HepG2 (cell line): ENCODE data around the gene MTHFD2L. TPM values are rescaled to one million over a fixed set of nuclear protein-coding genes. Genes with fewer than 3 reads are reported as not detected.

Experiments used
- ATAC-seq: fragments of 200-7000 bp; cut with Tn5 transposase; 3 replicates; pipeline ENCODE4 v1.9.1; 2020; ENCODE audit warnings: mild to moderate bottlenecking, moderate library complexity
- BruUV-seq: library from RNA; stranded (reverse); fragments of 400-500 nt; replicated peaks from 2 replicates; lab custom pipeline; 2021; lab: Mats Ljungman, UMichigan
- CTCF ChIA-PET: fragments of 300-600 bp; formaldehyde crosslinking; extraction: SDS; loops from one replicate; lab custom pipeline; 2021; ENCODE audit warnings: low total read pairs, inconsistent platforms, low intra/inter-chr PET ratio; lab: Yijun Ruan, JAX
- POLR2A ChIA-PET: fragments of 350-600 bp; sonication (Branson Sonifier 250); formaldehyde crosslinking; loops from one replicate; lab custom pipeline; 2020; ENCODE audit warnings: antibody characterized with exemption, inconsistent platforms; lab: Yijun Ruan, JAX
- DNase-seq: peaks from one replicate; pipeline ENCODE4 v3.0.0-alpha.2; 2015; ENCODE audit warnings: low spot score
- FAIRE-seq: peaks from 3 replicates; lab custom pipeline; 2011; peaks lifted over from hg19 to GRCh38; lab: Jason Lieb, UNC
- H2AFZ ChIP-seq: one replicate; pipeline ENCODE4 v1.6.1; 2011; ENCODE audit warnings: low read length, inconsistent platforms
- H3K27ac ChIP-seq: fragments of 300-600 bp; 3 replicates; pipeline ENCODE4 v1.8.0; 2011; ENCODE audit warnings: mixed run types, mild to moderate bottlenecking, mixed read lengths, low read length, inconsistent platforms; ENCODE audit not compliant: insufficient read depth; ENCODE audit errors: extremely low read length
- H3K27me3 ChIP-seq, 2 experiments: fragments of 200-600 bp in 1 of 2; 2 replicates in 1 of 2; 3 replicates in 1 of 2; pipeline versions ENCODE4 v1.6.0 to v1.8.0; 2011; ENCODE audit warnings: low read length in 2 of 2, mild to moderate bottlenecking in 2 of 2, moderate library complexity in 2 of 2, inconsistent platforms in 1 of 2; ENCODE audit not compliant: insufficient read depth in 2 of 2, control insufficient read depth in 1 of 2
- H3K36me3 ChIP-seq, 2 experiments: fragments of 200-600 bp in 1 of 2; replicated peaks in 1 of 2; 2 replicates in 1 of 2; 3 replicates in 1 of 2; pipeline versions ENCODE4 v1.5.1 to v1.8.0; 2011; ENCODE audit warnings: low read length in 2 of 2, inconsistent platforms in 1 of 2; ENCODE audit not compliant: insufficient read depth in 2 of 2, control insufficient read depth in 1 of 2
- H3K4me1 ChIP-seq: 2 replicates; pipeline ENCODE4 v1.5.1; 2012; ENCODE audit warnings: low read length, inconsistent platforms; ENCODE audit not compliant: insufficient read depth
- H3K4me2 ChIP-seq: 2 replicates; pipeline ENCODE4 v1.6.0; 2011; ENCODE audit warnings: low read depth, low read length, inconsistent platforms
- H3K4me3 ChIP-seq, 3 experiments: fragments of 200-600 bp in 1 of 3; sonication (generic), shearing (Covaris generic) in 1 of 3; replicated peaks in 1 of 3; 2 replicates each; pipeline ENCODE4 v1.5.1; 2011 to 2016; ENCODE audit warnings: low read length in 3 of 3, inconsistent platforms in 2 of 3, low read depth in 2 of 3, mild to moderate bottlenecking in 2 of 3, control low read depth in 1 of 3, mixed read lengths in 1 of 3; ENCODE audit not compliant: insufficient read depth in 1 of 3
- H3K79me2 ChIP-seq: one replicate; pipeline ENCODE4 v1.6.1; 2011; ENCODE audit warnings: low read length, inconsistent platforms; ENCODE audit not compliant: insufficient read depth
- H3K9ac ChIP-seq: 2 replicates; pipeline ENCODE4 v1.6.0; 2011; ENCODE audit warnings: mild to moderate bottlenecking, low read depth, low read length, inconsistent platforms; ENCODE audit not compliant: insufficient read depth
- H3K9me3 ChIP-seq: 2 replicates; pipeline ENCODE4 v1.5.1; 2012; ENCODE audit warnings: mild to moderate bottlenecking, low read length
- H4K20me1 ChIP-seq: 2 replicates; pipeline ENCODE4 v1.6.0; 2011; ENCODE audit warnings: inconsistent platforms, mild to moderate bottlenecking, low read length, moderate library complexity; ENCODE audit not compliant: insufficient read depth
- ATM ChIP-seq: fragments of 450-650 bp; IDR thresholded peaks from 2 replicates; pipeline ENCODE4 v1.7.1; 2017; ENCODE audit warnings: mild to moderate bottlenecking, borderline replicate concordance
- FOXA1 ChIP-seq, 2 experiments: fragments of 450-650 bp in 1 of 2; sonication (generic) in 1 of 2; formaldehyde crosslinking in 1 of 2; IDR thresholded peaks; 2 replicates each; pipeline versions ENCODE4 v1.4.0 to v1.6.1; 2016 to 2020; ENCODE audit warnings: missing genetic modification reagents in 1 of 2
- GPN1 ChIP-seq: sonication (generic); formaldehyde crosslinking; IDR thresholded peaks from 2 replicates; pipeline ENCODE4 v1.5.1; 2020; ENCODE audit warnings: missing genetic modification reagents, borderline replicate concordance
- GZF1 ChIP-seq: sonication (generic); formaldehyde crosslinking; IDR thresholded peaks from 2 replicates; pipeline ENCODE4 v1.5.1; 2020; ENCODE audit warnings: mild to moderate bottlenecking, missing genetic modification reagents
- HOXA7 ChIP-seq: sonication (generic); formaldehyde crosslinking; IDR thresholded peaks from 2 replicates; pipeline ENCODE4 v1.8.1; 2022; ENCODE audit warnings: mild to moderate bottlenecking, missing genetic modification reagents, moderate library complexity
- NAIF1 ChIP-seq: sonication (generic); formaldehyde crosslinking; IDR thresholded peaks from 2 replicates; pipeline ENCODE4 v1.5.0; 2020; ENCODE audit warnings: mild to moderate bottlenecking, missing genetic modification reagents, borderline replicate concordance
- PRMT3 ChIP-seq: sonication (generic); formaldehyde crosslinking; IDR thresholded peaks from 2 replicates; pipeline ENCODE4 v1.8.1; 2022; ENCODE audit warnings: low read depth, mild to moderate bottlenecking, moderate library complexity, missing genetic modification reagents, borderline replicate concordance
- SMYD3 ChIP-seq: sonication (generic); formaldehyde crosslinking; IDR thresholded peaks from 2 replicates; pipeline ENCODE4 v1.8.1; 2023; ENCODE audit warnings: mild to moderate bottlenecking, missing genetic modification reagents
- SNAI1 ChIP-seq: sonication (generic); formaldehyde crosslinking; IDR thresholded peaks from 2 replicates; pipeline ENCODE4 v1.5.0; 2020; ENCODE audit warnings: mild to moderate bottlenecking, missing genetic modification reagents, borderline replicate concordance
- TBP ChIP-seq: sonication (generic); formaldehyde crosslinking; IDR thresholded peaks from 2 replicates; pipeline ENCODE4 v1.5.0; 2020; ENCODE audit warnings: missing genetic modification reagents
- ZNF136 ChIP-seq: sonication (generic); formaldehyde crosslinking; IDR thresholded peaks from 2 replicates; pipeline ENCODE4 v1.8.1; 2022; ENCODE audit warnings: low read depth, mild to moderate bottlenecking, moderate library complexity, missing genetic modification reagents
- ZNF264 ChIP-seq: sonication (generic); formaldehyde crosslinking; IDR thresholded peaks from 2 replicates; pipeline ENCODE4 v1.4.0; 2020; ENCODE audit warnings: missing genetic modification reagents
- ZNF292 ChIP-seq: sonication (generic); formaldehyde crosslinking; IDR thresholded peaks from 2 replicates; pipeline ENCODE4 v1.8.1; 2022; ENCODE audit warnings: mild to moderate bottlenecking, low read depth, missing genetic modification reagents, borderline replicate concordance
- ZNF557 ChIP-seq: sonication (generic); formaldehyde crosslinking; IDR thresholded peaks from 2 replicates; pipeline ENCODE4 v1.4.0; 2020; ENCODE audit warnings: missing genetic modification reagents
- ZNF597 ChIP-seq: sonication (generic); formaldehyde crosslinking; IDR thresholded peaks from 2 replicates; pipeline ENCODE4 v1.5.0; 2020; ENCODE audit warnings: missing genetic modification reagents
- ZNF780A ChIP-seq: sonication (generic); formaldehyde crosslinking; IDR thresholded peaks from 2 replicates; pipeline ENCODE4 v1.8.0; 2022; ENCODE audit warnings: mild to moderate bottlenecking, missing genetic modification reagents, moderate library complexity
- ZNF782 ChIP-seq: sonication (generic); formaldehyde crosslinking; IDR thresholded peaks from 2 replicates; pipeline ENCODE4 v1.4.0; 2020; ENCODE audit warnings: missing genetic modification reagents, mild to moderate bottlenecking, borderline replicate concordance
- WGBS: methylation state at CpG from one replicate; pipeline ENCODE4 v1.1.6; 2017; ENCODE audit warnings: low lambda C conversion rate; 5-methylcytosine and 5-hydroxymethylcytosine counted together
- in situ Hi-C: cut with HindIII; loops from 2 replicates; pipeline ENCODE4 v1.10.0; 2017; ENCODE audit warnings: low pct_unique_long_range_greater_than_20kb; ENCODE audit not compliant: extremely low pct_ligation_motif_present
- intact Hi-C: fragments of 100-400 bp; cut with micrococcal nuclease; formaldehyde crosslinking; loops from one replicate; pipeline ENCODE4 v1.10.0; 2022; ENCODE audit not compliant: unreplicated experiment
- polyA plus RNA-seq, 8 experiments: library from polyadenylated mRNA; depleted of rRNA in 3 of 8; stranded (reverse) in 7 of 8; unstranded in 1 of 8; fragments of >200 nt; fragmentation: Illumina TruSeq in 4 of 8; extraction: Trizol in 4 of 8; gene quantifications; 2 replicates each; pipeline versions ENCODE4 v1.2.1 to v1.2.3, GENCODE V29; 2011 to 2016; ENCODE audit warnings: low read depth in 4 of 8, missing spikeins in 1 of 8, mixed read lengths in 1 of 8; ENCODE audit not compliant: insufficient read depth in 1 of 8
- total RNA-seq, 5 experiments: library from RNA; depleted of rRNA; stranded (reverse); fragments of >200 nt; fragmentation: Illumina TruSeq; extraction: Trizol; gene quantifications; 2 replicates each; pipeline ENCODE4 v1.2.3, GENCODE V29; 2016; ENCODE audit warnings: low read depth in 1 of 5

MTHFD2L gene
- total and polyA plus RNA-seq, 2 of the 13 experiments (the other 11 are each of a cell fraction or from before 2014, with no cell fraction given) = 10.5 to 14.9 TPM

- TF ChIP-seq ZNF597 (CRISPR knock-in tag) = no peak
Measured at GRCh38 chr4:74325886-74326285, 168.0 kb downstream of the MTHFD2L start (continued).

- CTCF ChIA-PET = no interaction called here
- intact Hi-C loops (no loop called here), in situ Hi-C loops (no loop called here)
- Histone ChIP-seq H3K27ac (no peak overlapping the region), H3K27me3 (no peaks in the 10 kb centered on the region; a peak in 1 of 5 replicates), H3K4me2 (no peak overlapping the region), H3K9ac (no peak overlapping the region), H3K4me3 (no peak overlapping the region), H2AFZ (no peak overlapping the region)
- no TSS peak for BruUV-seq
- FAIRE-seq (no peak), ATAC-seq (no peak), DNase-seq (no peak)
- 12% methylated on average over 3 of the region's 3 CpGs for WGBS
- TF ChIP-seq HOXA7 (CRISPR knock-in tag) (no peak), ZNF557 (CRISPR knock-in tag) (no peak), FOXA1 (IDR thresholded peaks at IDR 0.05) (no peak), FOXA1 (CRISPR knock-in tag; IDR thresholded peaks at IDR 0.05) (no peak)
- TF ChIP-seq, all 625 proteins: peak for 0
- POLR2A ChIA-PET = no interaction called here
- no peaks in the 10 kb centered on the region for H3K4me1 ChIP-seq
- no peaks in the 10 kb centered on the region for H3K9me3 ChIP-seq
- H3K79me2 ChIP-seq = no peaks in the 10 kb centered on the region
- no peaks in the 10 kb centered on the region for H4K20me1 ChIP-seq
- no peaks in the 10 kb centered on the region for H3K36me3 ChIP-seq
Measured at GRCh38 chr4:74327762-74328161, 169.8 kb downstream of the MTHFD2L start.

GRCh38 chr4:74328501-74328900, 170.6 kb downstream of the MTHFD2L start:
- H3K36me3 ChIP-seq = no peaks in the 10 kb centered on the region
- H3K9me3 ChIP-seq = no peaks in the 10 kb centered on the region
- DNase-seq = no peak
- no peak overlapping the region for H2AFZ ChIP-seq
- H3K27me3 ChIP-seq = no peaks in the 10 kb centered on the region; a peak in 1 of 5 replicates
- in situ Hi-C loops (no loop called here), intact Hi-C loops (no loop called here)
- no peak overlapping the region for H3K4me2 ChIP-seq
- 26% methylated on average over 1 of the region's 1 CpG for WGBS
- no peak for FAIRE-seq
- no TSS peak for BruUV-seq
- H3K4me1 ChIP-seq = no peaks in the 10 kb centered on the region
- H3K9ac ChIP-seq = no peak overlapping the region
- no peaks in the 10 kb centered on the region for H3K79me2 ChIP-seq
- no peak for ATAC-seq
- ChIA-PET POLR2A (no interaction called here), CTCF (no interaction called here)
- H4K20me1 ChIP-seq = no peaks in the 10 kb centered on the region
- H3K27ac ChIP-seq = no peak overlapping the region
- H3K4me3 ChIP-seq = no peak overlapping the region
- TF ChIP-seq SMYD3 (CRISPR knock-in tag) (no peak), GPN1 (CRISPR knock-in tag) (no peak), TBP (CRISPR knock-in tag) (no peak), GZF1 (CRISPR knock-in tag) (no peak), ATM (no peak), ZNF264 (CRISPR knock-in tag) (no peak), NAIF1 (CRISPR knock-in tag) (no peak), SNAI1 (CRISPR knock-in tag) (no peak), ZNF136 (CRISPR knock-in tag) (no peak), ZNF292 (CRISPR knock-in tag) (no peak), PRMT3 (no peak), ZNF782 (CRISPR knock-in tag) (no peak), ZNF780A (CRISPR knock-in tag) (no peak)
